ENCODE measurements around the gene KREMEN1. TPM values are rescaled to one million over a fixed set of nuclear protein-coding genes. Genes with fewer than 3 reads are reported as not detected.

The KREMEN1 gene
- total and polyA plus RNA-seq, 10 of the 15 experiments (the other 5 are each of a cell fraction or from before 2014, with no cell fraction given), result 0.10 to 2.5 (median 0.20) TPM; not detected in 1

DNA sequence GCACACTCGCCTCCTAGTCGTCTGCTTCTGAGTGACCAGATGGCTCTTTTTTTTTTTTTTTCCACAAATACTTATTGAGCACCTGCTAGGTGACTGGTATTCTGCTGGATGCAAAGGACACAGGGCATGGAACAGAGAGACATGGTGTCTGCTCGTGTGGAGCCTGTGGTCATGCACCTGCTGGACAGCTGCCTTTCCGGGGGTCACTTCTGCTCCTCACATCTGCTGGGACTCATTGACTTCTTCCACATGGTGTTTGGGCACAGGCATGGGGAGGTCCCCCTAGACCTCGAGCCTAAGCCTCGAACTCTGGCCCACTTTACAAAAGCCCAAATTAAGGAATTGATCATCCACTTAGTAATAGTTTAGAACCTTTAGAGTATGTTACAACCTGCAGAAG, 93.3 kb downstream of the KREMEN1 start (continued):
- TF ChIP-seq, protein P1, sequence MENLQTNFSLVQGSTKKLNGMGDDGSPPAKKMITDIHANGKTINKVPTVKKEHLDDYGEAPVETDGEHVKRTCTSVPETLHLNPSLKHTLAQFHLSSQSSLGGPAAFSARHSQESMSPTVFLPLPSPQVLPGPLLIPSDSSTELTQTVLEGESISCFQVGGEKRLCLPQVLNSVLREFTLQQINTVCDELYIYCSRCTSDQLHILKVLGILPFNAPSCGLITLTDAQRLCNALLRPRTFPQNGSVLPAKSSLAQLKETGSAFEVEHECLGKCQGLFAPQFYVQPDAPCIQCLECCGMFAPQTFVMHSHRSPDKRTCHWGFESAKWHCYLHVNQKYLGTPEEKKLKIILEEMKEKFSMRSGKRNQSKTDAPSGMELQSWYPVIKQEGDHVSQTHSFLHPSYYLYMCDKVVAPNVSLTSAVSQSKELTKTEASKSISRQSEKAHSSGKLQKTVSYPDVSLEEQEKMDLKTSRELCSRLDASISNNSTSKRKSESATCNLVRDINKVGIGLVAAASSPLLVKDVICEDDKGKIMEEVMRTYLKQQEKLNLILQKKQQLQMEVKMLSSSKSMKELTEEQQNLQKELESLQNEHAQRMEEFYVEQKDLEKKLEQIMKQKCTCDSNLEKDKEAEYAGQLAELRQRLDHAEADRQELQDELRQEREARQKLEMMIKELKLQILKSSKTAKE (IDR thresholded peaks at IDR 0.05; ENCODE audit: low read depth, poor library complexity, severe bottlenecking), result no peak
- TF ChIP-seq, protein P2, sequence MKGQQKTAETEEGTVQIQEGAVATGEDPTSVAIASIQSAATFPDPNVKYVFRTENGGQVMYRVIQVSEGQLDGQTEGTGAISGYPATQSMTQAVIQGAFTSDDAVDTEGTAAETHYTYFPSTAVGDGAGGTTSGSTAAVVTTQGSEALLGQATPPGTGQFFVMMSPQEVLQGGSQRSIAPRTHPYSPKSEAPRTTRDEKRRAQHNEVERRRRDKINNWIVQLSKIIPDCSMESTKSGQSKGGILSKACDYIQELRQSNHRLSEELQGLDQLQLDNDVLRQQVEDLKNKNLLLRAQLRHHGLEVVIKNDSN (IDR thresholded peaks at IDR 0.05; ENCODE audit: borderline replicate concordance, extremely low read length, insufficient read depth, low read depth, low read length), result no peak
- TF ChIP-seq MEF2A (IDR thresholded peaks at IDR 0.05; ENCODE audit: insufficient read depth, low read depth, low read length), result no peak
- TF ChIP-seq CBX5 (IDR thresholded peaks at IDR 0.05; ENCODE audit: low read depth), result no peak

DNA sequence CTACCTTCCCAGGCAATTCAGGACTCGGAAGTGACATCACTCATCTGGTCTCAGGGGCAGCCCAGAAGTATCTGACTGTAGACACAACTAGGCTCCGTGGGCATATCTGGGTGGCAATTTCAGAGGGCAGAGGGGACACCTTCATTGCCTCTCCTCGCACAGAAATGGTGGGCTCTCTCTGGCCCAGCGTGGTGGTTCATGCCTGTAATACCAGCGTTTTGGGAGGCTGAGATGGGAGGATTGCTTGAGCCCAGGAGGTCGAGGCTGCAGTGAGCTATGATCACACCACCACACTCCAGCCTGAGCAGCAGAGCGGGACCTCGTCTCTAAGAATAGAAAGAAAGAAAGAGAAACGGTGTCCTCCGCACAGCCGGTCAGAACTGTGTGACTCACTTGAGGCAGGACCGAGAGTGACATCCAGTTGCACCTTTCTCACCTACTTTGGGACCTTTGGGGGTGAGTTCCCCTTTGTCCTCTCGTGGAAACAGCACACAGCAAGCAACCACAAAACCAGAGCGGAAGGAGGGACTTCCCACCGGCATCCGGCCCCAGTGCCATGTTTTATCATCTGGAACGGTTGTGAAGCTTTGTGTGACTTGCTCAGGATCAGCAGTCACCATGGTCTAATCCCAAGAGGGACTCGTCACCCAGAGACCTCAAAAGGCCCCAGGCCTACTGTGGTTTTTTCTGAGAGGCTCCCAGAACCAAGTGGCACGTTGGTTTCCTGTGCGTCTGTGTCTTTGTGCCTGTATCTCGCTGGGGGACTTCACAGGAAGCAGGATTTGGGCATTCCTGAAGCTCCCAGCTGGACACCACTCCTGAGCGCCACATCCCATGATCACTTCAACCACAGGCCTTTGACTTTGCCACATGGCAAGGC, 94.4 kb downstream of the KREMEN1 start:
- 4% methylated on average over 22 of the region's 22 CpGs for WGBS (ENCODE audit: insufficient coverage, insufficient replicate concordance, low lambda C conversion rate, missing lambda C conversion rate)
- DNase-seq (ENCODE audit: low read depth, low spot score) (peak; percentile 100), FAIRE-seq (peak; percentile 100), ATAC-seq (peak; percentile 88)
- Histone ChIP-seq H3K9ac (ENCODE audit: control insufficient read depth, insufficient read depth, low read length) (peak overlapping the region; percentile 44; the same call in 1 of the 2 replicates), H3K79me2 (ENCODE audit: control insufficient read depth, insufficient read depth, low read length) (no peaks in the 10 kb centered on the region), H3K36me3 (ENCODE audit: control insufficient read depth in 2 of 2, insufficient read depth in 2 of 2, low read length in 1 of 2) (no peaks in the 10 kb centered on the region), H3K4me2 (ENCODE audit: control insufficient read depth, insufficient read depth) (peak overlapping the region; percentile 64), H3K27ac (ENCODE audit: control insufficient read depth, insufficient read depth) (peak overlapping the region; percentile 76), H4K20me1 (ENCODE audit: control insufficient read depth, insufficient read depth) (no peaks in the 10 kb centered on the region), H3K4me3 (no peak overlapping the region), H3K9me3 (replicated peaks; ENCODE audit: control insufficient read depth, insufficient read depth, low read length) (peaks cover 4% of the 10 kb centered on the region; the same call in 2 of the 3 replicates), H2AFZ (ENCODE audit: control insufficient read depth, low read depth, low read length) (no peak overlapping the region), H3K27me3 (replicated peaks in 1 of 2; ENCODE audit: control insufficient read depth in 2 of 2, insufficient read depth in 2 of 2, low read length in 1 of 2) (no peaks in the 10 kb centered on the region; a peak in 1 of 4 replicates), H3K4me1 (ENCODE audit: control insufficient read depth, insufficient read depth, low read length) (peaks cover 27% of the 10 kb centered on the region)
- no TSS peak for BruUV-seq (replicated peaks)
- POLR2A ChIA-PET, result interaction anchor here (0.6 to 10.6 kb wide), 4 partner anchors 9 to 438 kb away, joined by 3 to 239 read pairs (median 4); partner anchors contain the start of gene EMID1
- intact Hi-C loops (cut with micrococcal nuclease; ENCODE audit: unreplicated experiment), result loop anchor here (1.0 to 5.0 kb wide), 2 partner anchors 35 to 260 kb away; no protein-coding TSS in a partner anchor
- CTCF ChIA-PET, result interaction anchor here (0.6 to 6.2 kb wide), 11 partner anchors 9 to 369 kb away, joined by 3 to 78 read pairs (median 5); partner anchors contain the start of gene EMID1
- in situ Hi-C loops (cut with MboI), result loop anchor here (5.0 kb wide), 1 partner anchor 35 kb away; no protein-coding TSS in a partner anchor
- SMC1A ChIA-PET (ENCODE audit: uncharacterized antibody, unreplicated experiment), result interaction anchor here (0.5 to 6.2 kb wide), 9 partner anchors 9 to 726 kb away, joined by 3 to 165 read pairs (median 4); partner anchors contain the start of gene EMID1
- RAD21 ChIA-PET (ENCODE audit: unreplicated experiment), result interaction anchor here (0.7 to 4.9 kb wide), 11 partner anchors 10 to 237 kb away, joined by 3 to 153 read pairs (median 4); partner anchors contain the start of genes EMID1 and KREMEN1
- TF ChIP-seq, protein P3, sequence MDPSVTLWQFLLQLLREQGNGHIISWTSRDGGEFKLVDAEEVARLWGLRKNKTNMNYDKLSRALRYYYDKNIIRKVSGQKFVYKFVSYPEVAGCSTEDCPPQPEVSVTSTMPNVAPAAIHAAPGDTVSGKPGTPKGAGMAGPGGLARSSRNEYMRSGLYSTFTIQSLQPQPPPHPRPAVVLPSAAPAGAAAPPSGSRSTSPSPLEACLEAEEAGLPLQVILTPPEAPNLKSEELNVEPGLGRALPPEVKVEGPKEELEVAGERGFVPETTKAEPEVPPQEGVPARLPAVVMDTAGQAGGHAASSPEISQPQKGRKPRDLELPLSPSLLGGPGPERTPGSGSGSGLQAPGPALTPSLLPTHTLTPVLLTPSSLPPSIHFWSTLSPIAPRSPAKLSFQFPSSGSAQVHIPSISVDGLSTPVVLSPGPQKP (IDR thresholded peaks at IDR 0.05; ENCODE audit: low read depth, low read length), result peak; percentile 63
- peak; percentile 90 for TF ChIP-seq CBX5 (IDR thresholded peaks at IDR 0.05; ENCODE audit: low read depth)
- TF ChIP-seq SP1 (IDR thresholded peaks at IDR 0.05; ENCODE audit: low read depth, low read length), result peak; percentile 86
- TF ChIP-seq, protein P4, sequence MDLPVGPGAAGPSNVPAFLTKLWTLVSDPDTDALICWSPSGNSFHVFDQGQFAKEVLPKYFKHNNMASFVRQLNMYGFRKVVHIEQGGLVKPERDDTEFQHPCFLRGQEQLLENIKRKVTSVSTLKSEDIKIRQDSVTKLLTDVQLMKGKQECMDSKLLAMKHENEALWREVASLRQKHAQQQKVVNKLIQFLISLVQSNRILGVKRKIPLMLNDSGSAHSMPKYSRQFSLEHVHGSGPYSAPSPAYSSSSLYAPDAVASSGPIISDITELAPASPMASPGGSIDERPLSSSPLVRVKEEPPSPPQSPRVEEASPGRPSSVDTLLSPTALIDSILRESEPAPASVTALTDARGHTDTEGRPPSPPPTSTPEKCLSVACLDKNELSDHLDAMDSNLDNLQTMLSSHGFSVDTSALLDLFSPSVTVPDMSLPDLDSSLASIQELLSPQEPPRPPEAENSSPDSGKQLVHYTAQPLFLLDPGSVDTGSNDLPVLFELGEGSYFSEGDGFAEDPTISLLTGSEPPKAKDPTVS (IDR thresholded peaks at IDR 0.05; ENCODE audit: low read depth, low read length), result no peak
- TF ChIP-seq EZH2 (IDR thresholded peaks at IDR 0.05; ENCODE audit: borderline replicate concordance, control insufficient read depth, low read depth, low read length), result no peak
